ENCODE measurements around the gene UQCRFS1. TPM values are rescaled to one million over a fixed set of nuclear protein-coding genes. Genes with fewer than 3 reads are reported as not detected.

UQCRFS1 gene
- total RNA-seq, 3 donors from 2014 or later: 26.9 to 33.1 (median 27.1) TPM

DNA sequence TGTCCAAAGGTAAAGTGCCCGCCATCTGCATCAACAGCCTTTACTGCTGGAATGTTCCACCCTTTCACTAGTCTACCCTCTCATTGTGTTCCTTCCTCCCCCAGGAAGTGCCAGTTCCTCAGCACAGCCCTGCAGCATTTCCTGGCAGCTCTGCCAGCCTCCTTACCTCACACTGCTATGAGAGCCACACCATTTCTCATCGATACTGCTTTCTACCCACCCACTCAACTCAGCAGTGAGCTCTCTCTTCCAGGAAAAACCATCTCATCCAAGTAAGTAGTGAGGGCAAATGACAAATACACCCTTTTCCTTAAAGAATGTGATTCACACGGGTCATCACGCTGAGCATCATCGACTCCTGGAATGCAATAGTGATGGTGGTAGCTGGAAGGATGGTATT is 19.8 kb downstream of the UQCRFS1 start:
- no peak overlapping the region for H3K27ac ChIP-seq
- no peaks in the 10 kb centered on the region for H3K9me3 ChIP-seq
- H3K4me3 ChIP-seq: no peak overlapping the region
- no peak for TF ChIP-seq POLR2AphosphoS5 (IDR thresholded peaks at IDR 0.05)
- TF ChIP-seq, protein P1, sequence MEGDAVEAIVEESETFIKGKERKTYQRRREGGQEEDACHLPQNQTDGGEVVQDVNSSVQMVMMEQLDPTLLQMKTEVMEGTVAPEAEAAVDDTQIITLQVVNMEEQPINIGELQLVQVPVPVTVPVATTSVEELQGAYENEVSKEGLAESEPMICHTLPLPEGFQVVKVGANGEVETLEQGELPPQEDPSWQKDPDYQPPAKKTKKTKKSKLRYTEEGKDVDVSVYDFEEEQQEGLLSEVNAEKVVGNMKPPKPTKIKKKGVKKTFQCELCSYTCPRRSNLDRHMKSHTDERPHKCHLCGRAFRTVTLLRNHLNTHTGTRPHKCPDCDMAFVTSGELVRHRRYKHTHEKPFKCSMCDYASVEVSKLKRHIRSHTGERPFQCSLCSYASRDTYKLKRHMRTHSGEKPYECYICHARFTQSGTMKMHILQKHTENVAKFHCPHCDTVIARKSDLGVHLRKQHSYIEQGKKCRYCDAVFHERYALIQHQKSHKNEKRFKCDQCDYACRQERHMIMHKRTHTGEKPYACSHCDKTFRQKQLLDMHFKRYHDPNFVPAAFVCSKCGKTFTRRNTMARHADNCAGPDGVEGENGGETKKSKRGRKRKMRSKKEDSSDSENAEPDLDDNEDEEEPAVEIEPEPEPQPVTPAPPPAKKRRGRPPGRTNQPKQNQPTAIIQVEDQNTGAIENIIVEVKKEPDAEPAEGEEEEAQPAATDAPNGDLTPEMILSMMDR (IDR thresholded peaks at IDR 0.05): no peak
- TF ChIP-seq POLR2A (IDR thresholded peaks at IDR 0.05): no peak
- no peaks in the 10 kb centered on the region for H3K27me3 ChIP-seq
- H3K4me1 ChIP-seq: no peaks in the 10 kb centered on the region
- DNase-seq (ENCODE audit: low spot score in 2 of 2): no peak
- H3K36me3 ChIP-seq: no peaks in the 10 kb centered on the region
- intact Hi-C loops (cut with DNase I; ENCODE audit: low total_unique reads): no loop called here

GRCh38 chr19:29191005-29191404 is 21.9 kb downstream of the UQCRFS1 start:
- Histone ChIP-seq H3K4me3 (no peak overlapping the region), H3K4me1 (no peaks in the 10 kb centered on the region), H3K9me3 (no peaks in the 10 kb centered on the region), H3K27ac (no peak overlapping the region), H3K36me3 (no peaks in the 10 kb centered on the region), H3K27me3 (peaks cover 0 to 1% of the 10 kb centered on the region in 2 donors)
- DNase-seq (ENCODE audit: low spot score in 2 of 2): no peak
- TF ChIP-seq POLR2A (IDR thresholded peaks at IDR 0.05): no peak
- TF ChIP-seq, protein P1 (IDR thresholded peaks at IDR 0.05): no peak
- TF ChIP-seq POLR2AphosphoS5 (IDR thresholded peaks at IDR 0.05): no peak
- intact Hi-C loops (cut with DNase I; ENCODE audit: low total_unique reads): no loop called here

GRCh38 chr19:29189033-29189360 is 24.0 kb downstream of the UQCRFS1 start:
- Histone ChIP-seq H3K27ac (no peak overlapping the region), H3K36me3 (no peaks in the 10 kb centered on the region), H3K4me3 (no peak overlapping the region), H3K4me1 (no peaks in the 10 kb centered on the region), H3K27me3 (peaks cover 0 to 6% of the 10 kb centered on the region in 2 donors), H3K9me3 (no peaks in the 10 kb centered on the region)
- no peak for DNase-seq (ENCODE audit: low spot score in 2 of 2)
- intact Hi-C loops (cut with DNase I; ENCODE audit: low total_unique reads): no loop called here
- TF ChIP-seq POLR2AphosphoS5 (IDR thresholded peaks at IDR 0.05) (no peak), POLR2A (IDR thresholded peaks at IDR 0.05) (no peak)
- TF ChIP-seq, protein P1 (IDR thresholded peaks at IDR 0.05): no peak

- H3K36me3 ChIP-seq: no peaks in the 10 kb centered on the region
- no peak overlapping the region for H3K27ac ChIP-seq
- no peak for DNase-seq (ENCODE audit: low spot score in 2 of 2)
- H3K9me3 ChIP-seq: no peaks in the 10 kb centered on the region
- H3K4me1 ChIP-seq: no peaks in the 10 kb centered on the region
- peaks cover 0 to 6% of the 10 kb centered on the region in 2 donors for H3K27me3 ChIP-seq
- intact Hi-C loops (cut with DNase I; ENCODE audit: low total_unique reads): no loop called here
- no peak overlapping the region for H3K4me3 ChIP-seq
- TF ChIP-seq POLR2AphosphoS5 (IDR thresholded peaks at IDR 0.05): no peak
- TF ChIP-seq, protein P1 (IDR thresholded peaks at IDR 0.05): no peak
- no peak for TF ChIP-seq POLR2A (IDR thresholded peaks at IDR 0.05)
Measured at GRCh38 chr19:29188289-29189032, 24.5 kb downstream of the UQCRFS1 start.

DNA sequence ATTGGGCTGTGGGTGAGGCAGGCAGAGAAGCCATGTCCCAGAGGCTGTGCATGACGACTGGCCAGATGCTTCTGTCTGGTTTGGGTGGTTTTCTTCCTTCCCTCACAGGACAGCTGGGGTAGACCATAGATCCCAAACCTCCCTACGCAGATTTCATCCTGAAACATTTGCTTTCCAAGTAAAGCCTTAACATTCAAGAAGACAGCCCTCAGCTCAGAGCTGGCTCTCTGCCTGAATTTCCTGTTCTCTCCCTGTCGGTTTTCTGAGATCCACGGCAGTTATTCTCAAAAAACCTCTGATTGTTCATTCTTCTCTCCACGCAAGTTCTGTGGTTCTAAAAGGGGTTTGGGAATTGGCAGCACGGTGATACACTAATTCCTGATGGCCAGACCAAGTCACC is 25.3 kb downstream of the UQCRFS1 start:
- no peaks in the 10 kb centered on the region for H3K36me3 ChIP-seq
- no peaks in the 10 kb centered on the region for H3K4me1 ChIP-seq
- H3K9me3 ChIP-seq: no peaks in the 10 kb centered on the region
- no peak overlapping the region for H3K27ac ChIP-seq
- no peak for TF ChIP-seq POLR2A (IDR thresholded peaks at IDR 0.05)
- H3K27me3 ChIP-seq: peaks cover 0 to 6% of the 10 kb centered on the region in 2 donors
- no peak overlapping the region for H3K4me3 ChIP-seq
- intact Hi-C loops (cut with DNase I; ENCODE audit: low total_unique reads): no loop called here
- no peak for DNase-seq (ENCODE audit: low spot score in 2 of 2)

Data from breast epithelium (tissue), 4 donors.